HepG2 (cell line): ENCODE results near the gene CLASRP. TPM values are rescaled to one million over a fixed set of nuclear protein-coding genes. Genes with fewer than 3 reads are reported as not detected.

Source experiments
- FOXK1 ChIP-seq: sonication (generic); formaldehyde crosslinking; IDR thresholded peaks from 2 replicates; pipeline ENCODE4 v1.4.0; 2020; ENCODE audit warnings: low read depth, missing genetic modification reagents, borderline replicate concordance
- MTF1 ChIP-seq: sonication (generic); formaldehyde crosslinking; IDR thresholded peaks from 2 replicates; pipeline ENCODE4 v1.5.0; 2020; ENCODE audit warnings: missing genetic modification reagents
- MZF1 ChIP-seq: sonication (generic); formaldehyde crosslinking; IDR thresholded peaks from 2 replicates; pipeline ENCODE4 v1.8.1; 2023; ENCODE audit warnings: mild to moderate bottlenecking, missing genetic modification reagents, borderline replicate concordance
- PRMT3 ChIP-seq: sonication (generic); formaldehyde crosslinking; IDR thresholded peaks from 2 replicates; pipeline ENCODE4 v1.8.1; 2022; ENCODE audit warnings: low read depth, mild to moderate bottlenecking, moderate library complexity, missing genetic modification reagents, borderline replicate concordance
- SMAD9 ChIP-seq: sonication (generic); formaldehyde crosslinking; IDR thresholded peaks from 2 replicates; pipeline ENCODE4 v1.5.1; 2020; ENCODE audit warnings: mild to moderate bottlenecking, missing genetic modification reagents
- TGIF2 ChIP-seq: IDR thresholded peaks from 2 replicates; pipeline ENCODE4 v1.6.1; 2016; ENCODE audit warnings: control low read depth, missing compliant biosample characterization
- ZBTB8A ChIP-seq: sonication (generic); formaldehyde crosslinking; IDR thresholded peaks from 2 replicates; pipeline ENCODE4 v1.4.0; 2020; ENCODE audit warnings: mild to moderate bottlenecking, low read depth, missing genetic modification reagents, borderline replicate concordance
- ZFP36L2 ChIP-seq: sonication (generic); formaldehyde crosslinking; IDR thresholded peaks from 2 replicates; pipeline ENCODE4 v1.4.0; 2020; ENCODE audit warnings: missing genetic modification reagents
- ZNF451 ChIP-seq: sonication (generic); formaldehyde crosslinking; IDR thresholded peaks from 2 replicates; pipeline ENCODE4 v1.5.0; 2020; ENCODE audit warnings: mild to moderate bottlenecking, missing genetic modification reagents
- polyA plus RNA-seq, 8 experiments: library from polyadenylated mRNA; depleted of rRNA in 3 of 8; stranded (reverse) in 7 of 8; unstranded in 1 of 8; fragments of >200 nt; fragmentation: Illumina TruSeq in 4 of 8; extraction: Trizol in 4 of 8; gene quantifications; 2 replicates each; pipeline versions ENCODE4 v1.2.1 to v1.2.3, GENCODE V29; 2011 to 2016; ENCODE audit warnings: low read depth in 4 of 8, missing spikeins in 1 of 8, mixed read lengths in 1 of 8; ENCODE audit not compliant: insufficient read depth in 1 of 8
- total RNA-seq, 5 experiments: library from RNA; depleted of rRNA; stranded (reverse); fragments of >200 nt; fragmentation: Illumina TruSeq; extraction: Trizol; gene quantifications; 2 replicates each; pipeline ENCODE4 v1.2.3, GENCODE V29; 2016; ENCODE audit warnings: low read depth in 1 of 5
- TF ChIP-seq, protein P1 (sequence below): sonication (generic); formaldehyde crosslinking; IDR thresholded peaks from 2 replicates; pipeline ENCODE4 v1.4.0; 2020; ENCODE audit warnings: mild to moderate bottlenecking, missing genetic modification reagents
- TF ChIP-seq, protein P2 (sequence below): sonication (generic); formaldehyde crosslinking; conservative IDR thresholded peaks from 2 replicates; pipeline ENCODE4 v1.4.0; 2020; ENCODE audit warnings: missing genetic modification reagents
- TF ChIP-seq, protein P3 (sequence below): sonication (generic); formaldehyde crosslinking; IDR thresholded peaks from 2 replicates; pipeline ENCODE4 v1.4.0; 2020; ENCODE audit warnings: missing genetic modification reagents
- TF ChIP-seq, protein P4 (sequence below): sonication (generic); formaldehyde crosslinking; conservative IDR thresholded peaks from 2 replicates; pipeline ENCODE4 v1.4.0; 2020; ENCODE audit warnings: missing genetic modification reagents
- TF ChIP-seq, protein P5 (sequence below): sonication (generic); formaldehyde crosslinking; IDR thresholded peaks from 2 replicates; pipeline ENCODE4 v1.9.0; 2021; ENCODE audit warnings: missing genetic modification reagents, borderline replicate concordance
- TF ChIP-seq, protein P6 (sequence below): sonication (generic); formaldehyde crosslinking; IDR thresholded peaks from 2 replicates; pipeline ENCODE4 v1.4.0; 2020; ENCODE audit warnings: missing genetic modification reagents, borderline replicate concordance

CLASRP gene
- total and polyA plus RNA-seq, 2 of the 13 experiments (the other 11 are each of a cell fraction or from before 2014, with no cell fraction given): 32.0 to 51.4 TPM

DNA sequence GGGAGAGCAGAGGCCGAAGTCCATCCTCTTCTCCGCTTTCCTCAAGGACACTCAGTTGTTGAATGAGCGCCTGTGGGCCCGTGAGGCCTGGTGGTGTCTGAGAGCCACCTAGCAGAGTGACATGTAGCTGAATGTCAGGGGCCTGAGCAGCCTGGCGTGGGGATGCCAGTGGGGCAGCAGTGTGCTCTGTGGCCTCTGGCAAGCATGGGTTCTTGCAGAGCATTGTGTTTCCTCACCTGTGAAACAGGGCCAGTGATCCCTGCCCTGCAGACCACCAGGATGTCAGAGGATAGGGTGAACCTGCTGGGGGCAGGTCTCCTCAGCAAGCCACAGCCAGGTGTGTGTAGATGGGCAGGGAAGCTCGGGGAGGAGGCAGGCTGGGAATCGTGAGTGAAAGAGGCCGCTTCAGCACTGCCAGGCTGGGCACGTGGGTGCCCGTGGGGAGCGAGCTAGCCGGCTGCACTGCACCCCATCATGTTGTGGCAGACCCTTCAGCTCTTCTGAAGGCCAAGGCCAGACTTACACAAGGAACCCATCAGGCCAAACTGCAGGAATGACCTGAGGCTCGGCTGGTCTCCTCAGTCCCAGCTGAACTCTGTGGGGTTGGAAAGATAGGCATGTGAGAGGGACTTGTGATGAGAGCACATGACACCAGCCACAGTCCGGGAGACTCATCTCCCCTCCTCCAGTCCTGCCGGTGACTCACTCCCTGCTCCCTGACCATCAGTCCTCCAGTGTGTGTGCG lies 59.1 kb downstream of the CLASRP start (continued):
- TF ChIP-seq FOXK1 (CRISPR knock-in tag): no peak
- TF ChIP-seq, protein P1, sequence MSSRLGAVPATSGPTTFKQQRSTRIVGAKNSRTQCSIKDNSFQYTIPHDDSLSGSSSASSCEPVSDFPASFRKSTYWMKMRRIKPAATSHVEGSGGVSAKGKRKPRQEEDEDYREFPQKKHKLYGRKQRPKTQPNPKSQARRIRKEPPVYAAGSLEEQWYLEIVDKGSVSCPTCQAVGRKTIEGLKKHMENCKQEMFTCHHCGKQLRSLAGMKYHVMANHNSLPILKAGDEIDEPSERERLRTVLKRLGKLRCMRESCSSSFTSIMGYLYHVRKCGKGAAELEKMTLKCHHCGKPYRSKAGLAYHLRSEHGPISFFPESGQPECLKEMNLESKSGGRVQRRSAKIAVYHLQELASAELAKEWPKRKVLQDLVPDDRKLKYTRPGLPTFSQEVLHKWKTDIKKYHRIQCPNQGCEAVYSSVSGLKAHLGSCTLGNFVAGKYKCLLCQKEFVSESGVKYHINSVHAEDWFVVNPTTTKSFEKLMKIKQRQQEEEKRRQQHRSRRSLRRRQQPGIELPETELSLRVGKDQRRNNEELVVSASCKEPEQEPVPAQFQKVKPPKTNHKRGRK: 0 out of 2 replicates have a peak, but pooled peaks have one; percentile 27
- TF ChIP-seq MZF1 (CRISPR knock-in tag): no peak
- TF ChIP-seq, protein P2, sequence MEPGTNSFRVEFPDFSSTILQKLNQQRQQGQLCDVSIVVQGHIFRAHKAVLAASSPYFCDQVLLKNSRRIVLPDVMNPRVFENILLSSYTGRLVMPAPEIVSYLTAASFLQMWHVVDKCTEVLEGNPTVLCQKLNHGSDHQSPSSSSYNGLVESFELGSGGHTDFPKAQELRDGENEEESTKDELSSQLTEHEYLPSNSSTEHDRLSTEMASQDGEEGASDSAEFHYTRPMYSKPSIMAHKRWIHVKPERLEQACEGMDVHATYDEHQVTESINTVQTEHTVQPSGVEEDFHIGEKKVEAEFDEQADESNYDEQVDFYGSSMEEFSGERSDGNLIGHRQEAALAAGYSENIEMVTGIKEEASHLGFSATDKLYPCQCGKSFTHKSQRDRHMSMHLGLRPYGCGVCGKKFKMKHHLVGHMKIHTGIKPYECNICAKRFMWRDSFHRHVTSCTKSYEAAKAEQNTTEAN (CRISPR knock-in tag): 0 out of 2 replicates have a peak, but pooled peaks have one; percentile 44
- TF ChIP-seq TGIF2 (CRISPR knock-in tag): no peak
- TF ChIP-seq, protein P3, sequence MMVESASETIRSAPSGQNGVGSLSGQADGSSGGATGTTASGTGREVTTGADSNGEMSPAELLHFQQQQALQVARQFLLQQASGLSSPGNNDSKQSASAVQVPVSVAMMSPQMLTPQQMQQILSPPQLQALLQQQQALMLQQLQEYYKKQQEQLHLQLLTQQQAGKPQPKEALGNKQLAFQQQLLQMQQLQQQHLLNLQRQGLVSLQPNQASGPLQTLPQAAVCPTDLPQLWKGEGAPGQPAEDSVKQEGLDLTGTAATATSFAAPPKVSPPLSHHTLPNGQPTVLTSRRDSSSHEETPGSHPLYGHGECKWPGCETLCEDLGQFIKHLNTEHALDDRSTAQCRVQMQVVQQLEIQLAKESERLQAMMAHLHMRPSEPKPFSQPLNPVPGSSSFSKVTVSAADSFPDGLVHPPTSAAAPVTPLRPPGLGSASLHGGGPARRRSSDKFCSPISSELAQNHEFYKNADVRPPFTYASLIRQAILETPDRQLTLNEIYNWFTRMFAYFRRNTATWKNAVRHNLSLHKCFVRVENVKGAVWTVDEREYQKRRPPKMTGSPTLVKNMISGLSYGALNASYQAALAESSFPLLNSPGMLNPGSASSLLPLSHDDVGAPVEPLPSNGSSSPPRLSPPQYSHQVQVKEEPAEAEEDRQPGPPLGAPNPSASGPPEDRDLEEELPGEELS (CRISPR knock-in tag): no peak
- TF ChIP-seq, protein P4, sequence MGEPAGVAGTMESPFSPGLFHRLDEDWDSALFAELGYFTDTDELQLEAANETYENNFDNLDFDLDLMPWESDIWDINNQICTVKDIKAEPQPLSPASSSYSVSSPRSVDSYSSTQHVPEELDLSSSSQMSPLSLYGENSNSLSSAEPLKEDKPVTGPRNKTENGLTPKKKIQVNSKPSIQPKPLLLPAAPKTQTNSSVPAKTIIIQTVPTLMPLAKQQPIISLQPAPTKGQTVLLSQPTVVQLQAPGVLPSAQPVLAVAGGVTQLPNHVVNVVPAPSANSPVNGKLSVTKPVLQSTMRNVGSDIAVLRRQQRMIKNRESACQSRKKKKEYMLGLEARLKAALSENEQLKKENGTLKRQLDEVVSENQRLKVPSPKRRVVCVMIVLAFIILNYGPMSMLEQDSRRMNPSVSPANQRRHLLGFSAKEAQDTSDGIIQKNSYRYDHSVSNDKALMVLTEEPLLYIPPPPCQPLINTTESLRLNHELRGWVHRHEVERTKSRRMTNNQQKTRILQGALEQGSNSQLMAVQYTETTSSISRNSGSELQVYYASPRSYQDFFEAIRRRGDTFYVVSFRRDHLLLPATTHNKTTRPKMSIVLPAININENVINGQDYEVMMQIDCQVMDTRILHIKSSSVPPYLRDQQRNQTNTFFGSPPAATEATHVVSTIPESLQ (CRISPR knock-in tag): no peak
- TF ChIP-seq, protein P5, sequence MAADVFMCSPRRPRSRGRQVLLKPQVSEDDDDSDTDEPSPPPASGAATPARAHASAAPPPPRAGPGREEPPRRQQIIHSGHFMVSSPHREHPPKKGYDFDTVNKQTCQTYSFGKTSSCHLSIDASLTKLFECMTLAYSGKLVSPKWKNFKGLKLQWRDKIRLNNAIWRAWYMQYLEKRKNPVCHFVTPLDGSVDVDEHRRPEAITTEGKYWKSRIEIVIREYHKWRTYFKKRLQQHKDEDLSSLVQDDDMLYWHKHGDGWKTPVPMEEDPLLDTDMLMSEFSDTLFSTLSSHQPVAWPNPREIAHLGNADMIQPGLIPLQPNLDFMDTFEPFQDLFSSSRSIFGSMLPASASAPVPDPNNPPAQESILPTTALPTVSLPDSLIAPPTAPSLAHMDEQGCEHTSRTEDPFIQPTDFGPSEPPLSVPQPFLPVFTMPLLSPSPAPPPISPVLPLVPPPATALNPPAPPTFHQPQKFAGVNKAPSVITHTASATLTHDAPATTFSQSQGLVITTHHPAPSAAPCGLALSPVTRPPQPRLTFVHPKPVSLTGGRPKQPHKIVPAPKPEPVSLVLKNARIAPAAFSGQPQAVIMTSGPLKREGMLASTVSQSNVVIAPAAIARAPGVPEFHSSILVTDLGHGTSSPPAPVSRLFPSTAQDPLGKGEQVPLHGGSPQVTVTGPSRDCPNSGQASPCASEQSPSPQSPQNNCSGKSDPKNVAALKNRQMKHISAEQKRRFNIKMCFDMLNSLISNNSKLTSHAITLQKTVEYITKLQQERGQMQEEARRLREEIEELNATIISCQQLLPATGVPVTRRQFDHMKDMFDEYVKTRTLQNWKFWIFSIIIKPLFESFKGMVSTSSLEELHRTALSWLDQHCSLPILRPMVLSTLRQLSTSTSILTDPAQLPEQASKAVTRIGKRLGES (CRISPR knock-in tag): no peak
- no peak for TF ChIP-seq ZFP36L2 (CRISPR knock-in tag)
- no peak for TF ChIP-seq PRMT3 (CRISPR knock-in tag)
- TF ChIP-seq ZNF451 (CRISPR knock-in tag): no peak; the same call in 1 of the 2 replicates
- no peak for TF ChIP-seq SMAD9
- TF ChIP-seq, protein P6, sequence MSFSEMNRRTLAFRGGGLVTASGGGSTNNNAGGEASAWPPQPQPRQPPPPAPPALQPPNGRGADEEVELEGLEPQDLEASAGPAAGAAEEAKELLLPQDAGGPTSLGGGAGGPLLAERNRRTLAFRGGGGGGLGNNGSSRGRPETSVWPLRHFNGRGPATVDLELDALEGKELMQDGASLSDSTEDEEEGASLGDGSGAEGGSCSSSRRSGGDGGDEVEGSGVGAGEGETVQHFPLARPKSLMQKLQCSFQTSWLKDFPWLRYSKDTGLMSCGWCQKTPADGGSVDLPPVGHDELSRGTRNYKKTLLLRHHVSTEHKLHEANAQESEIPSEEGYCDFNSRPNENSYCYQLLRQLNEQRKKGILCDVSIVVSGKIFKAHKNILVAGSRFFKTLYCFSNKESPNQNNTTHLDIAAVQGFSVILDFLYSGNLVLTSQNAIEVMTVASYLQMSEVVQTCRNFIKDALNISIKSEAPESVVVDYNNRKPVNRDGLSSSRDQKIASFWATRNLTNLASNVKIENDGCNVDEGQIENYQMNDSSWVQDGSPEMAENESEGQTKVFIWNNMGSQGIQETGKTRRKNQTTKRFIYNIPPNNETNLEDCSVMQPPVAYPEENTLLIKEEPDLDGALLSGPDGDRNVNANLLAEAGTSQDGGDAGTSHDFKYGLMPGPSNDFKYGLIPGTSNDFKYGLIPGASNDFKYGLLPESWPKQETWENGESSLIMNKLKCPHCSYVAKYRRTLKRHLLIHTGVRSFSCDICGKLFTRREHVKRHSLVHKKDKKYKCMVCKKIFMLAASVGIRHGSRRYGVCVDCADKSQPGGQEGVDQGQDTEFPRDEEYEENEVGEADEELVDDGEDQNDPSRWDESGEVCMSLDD (CRISPR knock-in tag): 0 out of 2 replicates have a peak, but pooled peaks have one; percentile 57
- no peak for TF ChIP-seq MTF1 (CRISPR knock-in tag)
- TF ChIP-seq ZBTB8A (CRISPR knock-in tag): no peak
